CD4-positive, alpha-beta T cell treated with Interleukin-2 at 100 ng/mL for 4 hours (primary cell): ENCODE measurements around the gene RPL37A.

Source experiments
- DNase-seq: peaks from one replicate; pipeline ENCODE4 v3.0.0-alpha.2; 2020; ENCODE audit warnings: low spot score

RPL37A gene

DNA sequence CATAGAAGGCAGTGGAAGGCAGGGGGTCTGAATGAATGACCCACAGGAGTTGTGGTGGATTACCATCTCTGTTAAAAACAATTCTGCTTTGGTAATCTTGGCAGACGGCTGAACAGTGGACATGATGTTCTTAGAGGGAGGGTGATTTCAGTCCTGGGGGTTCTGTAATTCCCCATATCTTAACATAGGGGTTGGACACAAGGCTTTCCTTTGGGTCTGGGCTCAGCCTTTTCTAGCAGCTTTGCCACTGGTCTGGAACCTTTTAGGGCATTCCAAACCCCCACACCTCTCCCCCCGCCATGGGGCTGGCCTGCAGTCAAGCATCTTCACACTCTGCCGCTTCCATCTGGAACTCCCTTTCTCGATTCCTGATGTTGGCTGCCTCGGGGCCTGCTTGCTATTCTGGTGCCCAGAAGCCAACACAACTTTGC is 50.3 kb downstream of the RPL37A start:
- no peak for DNase-seq

DNA sequence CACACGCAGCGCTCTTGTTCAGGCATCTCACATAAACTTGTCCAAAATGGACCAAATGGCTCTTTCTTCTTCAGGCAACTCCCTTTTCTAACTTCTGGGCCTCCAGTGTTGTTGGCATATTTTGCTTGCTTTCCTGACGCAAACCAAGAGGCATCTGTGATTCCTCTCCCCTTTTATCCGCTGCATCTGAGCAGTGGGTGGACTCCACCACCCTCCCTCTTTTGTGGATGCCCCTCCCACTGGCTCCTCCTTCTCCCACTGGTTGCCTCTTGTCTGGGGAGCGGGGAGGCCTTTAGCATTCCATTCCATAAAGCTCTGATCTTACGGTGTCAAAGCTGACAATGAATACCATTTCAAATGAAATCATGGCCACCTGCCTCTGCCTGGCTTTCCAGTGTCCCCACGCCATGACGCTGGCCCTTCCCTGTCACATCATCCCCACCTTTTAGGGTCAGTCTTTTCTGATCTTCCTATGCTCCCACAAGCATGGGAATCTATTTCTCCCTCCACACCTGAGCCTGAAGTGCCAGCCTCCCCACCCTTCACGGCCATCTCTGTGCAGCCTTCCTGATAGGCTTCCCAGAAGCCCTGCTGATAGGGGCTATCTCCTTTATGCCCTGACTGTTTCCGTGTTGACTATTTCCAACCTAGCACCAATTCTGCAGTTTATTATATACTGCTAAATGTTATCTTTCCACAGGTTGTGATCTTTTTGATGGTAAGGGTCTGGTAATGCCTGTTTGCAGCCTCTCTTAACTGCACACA is 51.5 kb downstream of the RPL37A start:
- no peak for DNase-seq

DNA sequence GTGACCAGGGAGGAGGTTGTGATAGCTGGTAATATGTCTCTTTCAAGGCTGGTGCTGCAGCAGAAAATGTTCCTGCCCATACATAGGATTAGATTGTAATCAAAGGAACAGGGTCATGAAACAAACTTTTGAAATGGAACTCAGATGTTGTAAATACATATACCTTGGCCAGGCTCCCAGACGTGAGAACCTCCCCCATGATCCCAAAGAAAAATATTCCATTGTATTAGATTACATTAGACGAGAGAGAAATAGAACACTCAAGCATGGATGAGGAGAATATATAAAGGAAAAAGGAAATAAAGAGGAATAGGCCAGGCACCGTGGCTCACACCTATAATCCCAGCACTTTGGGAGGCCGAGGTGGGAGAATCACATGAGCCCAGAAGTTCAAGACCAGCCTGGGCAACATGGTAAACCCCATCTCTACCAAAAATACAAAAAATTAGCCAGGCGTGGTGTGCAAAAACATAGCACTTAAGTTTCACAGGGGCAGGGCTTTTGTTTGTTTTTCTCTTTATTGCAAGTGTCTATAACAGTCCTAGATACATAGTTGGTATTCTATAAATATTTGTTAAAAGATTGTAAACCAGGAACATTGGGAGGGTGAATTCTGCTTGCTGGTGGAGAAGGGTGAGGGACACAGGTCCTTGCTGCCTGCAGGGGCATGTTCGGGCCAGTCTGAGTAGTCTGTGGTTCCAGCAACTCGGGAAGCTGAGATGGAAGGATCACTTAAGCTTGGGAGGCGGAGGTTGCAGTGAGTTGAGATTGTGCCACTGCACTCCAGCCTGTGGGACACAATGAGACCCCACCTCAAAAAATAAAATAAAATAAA is 52.8 kb downstream of the RPL37A start:
- DNase-seq: no peak

DNA sequence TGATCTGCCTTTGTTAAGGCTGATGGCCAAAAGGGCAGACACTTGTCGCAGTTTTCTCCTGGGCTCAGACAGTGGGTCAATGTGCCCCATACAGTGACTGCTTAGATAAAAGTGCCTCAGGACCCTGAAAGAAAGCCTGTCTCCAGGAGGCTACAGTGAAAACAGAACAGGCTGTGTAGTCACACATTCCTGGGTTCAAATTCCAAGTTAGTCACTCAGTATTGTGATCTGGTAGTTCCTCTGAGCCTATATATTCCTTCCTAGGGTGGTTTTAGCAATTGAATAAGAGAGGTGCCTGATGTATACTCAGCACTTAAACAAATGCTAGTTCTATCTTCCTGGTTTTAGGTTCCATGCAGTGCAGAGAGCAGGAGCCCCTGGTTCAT is 54.4 kb downstream of the RPL37A start:
- DNase-seq: no peak
